Tibial artery (tissue), 4 donors: Measurements from ENCODE around the gene NCAPG2.

ENCODE experiments used
- DNase-seq, 2 donors: peaks; one replicate each; pipeline ENCODE4 v3.0.0-alpha.2; 2019
- H3K27ac ChIP-seq, 2 donors: fragments of 200-600 bp; sonication (generic) in 1 of 2; 1 replicate in 1 of 2; 2 replicates in 1 of 2; pipeline ENCODE4 v1.5.1; 2018 to 2019; ENCODE audit warnings: mild to moderate bottlenecking in 1 of 2
- H3K27me3 ChIP-seq, 2 donors: fragments of 200-600 bp; sonication (generic) in 1 of 2; one replicate each; pipeline versions ENCODE4 v1.5.1 to v1.6.0; 2016 to 2019
- H3K36me3 ChIP-seq, 3 donors: fragments of 200-600 bp; sonication (generic) in 2 of 3; one replicate each; pipeline ENCODE4 v1.5.1; 2016 to 2019; ENCODE audit warnings: mild to moderate bottlenecking in 2 of 3
- H3K4me1 ChIP-seq, 4 donors: fragments of 200-600 bp; sonication (generic) in 2 of 4; 1 replicate in 3 of 4; 2 replicates in 1 of 4; pipeline ENCODE4 v1.5.1; 2016 to 2019
- H3K4me3 ChIP-seq, 2 donors: fragments of 200-600 bp; sonication (generic) in 1 of 2; 1 replicate in 1 of 2; 2 replicates in 1 of 2; pipeline ENCODE4 v1.5.1; 2018 to 2019; ENCODE audit warnings: mild to moderate bottlenecking in 2 of 2
- H3K9me3 ChIP-seq, 3 donors: fragments of 200-600 bp; sonication (generic) in 1 of 3; one replicate each; pipeline ENCODE4 v1.5.1; 2016 to 2019
- CTCF ChIP-seq, 2 experiments: fragments of 200-600 bp in 1 of 2; fragments of 450-650 bp in 1 of 2; IDR thresholded peaks; one replicate each; pipeline ENCODE4 v1.5.1; 2017 to 2019; ENCODE audit warnings: antibody characterized with exemption in 2 of 2, mild to moderate bottlenecking in 1 of 2, moderate library complexity in 1 of 2
- intact Hi-C: fragments of 100-400 bp; cut with DNase I; formaldehyde crosslinking; loops from one replicate; pipeline ENCODE4 v1.15.0; 2023; ENCODE audit warnings: low total_unique reads

NCAPG2 gene

GRCh38 chr7:158724658-158725505, 20.3 kb upstream of the NCAPG2 start:
- Histone ChIP-seq H3K27ac (no peak overlapping the region), H3K36me3 (peaks cover 0 to 5% (median 4%) of the 10 kb centered on the region in 3 donors), H3K4me1 (no peaks in the 10 kb centered on the region), H3K27me3 (no peaks in the 10 kb centered on the region), H3K9me3 (no peaks in the 10 kb centered on the region), H3K4me3 (no peak overlapping the region)
- no peak for TF ChIP-seq CTCF (IDR thresholded peaks at IDR 0.05)
- no peak for DNase-seq
- intact Hi-C loops = no loop called here

- TF ChIP-seq CTCF (IDR thresholded peaks at IDR 0.05) = no peak
- Histone ChIP-seq H3K27me3 (no peaks in the 10 kb centered on the region), H3K36me3 (no peaks in the 10 kb centered on the region), H3K9me3 (no peaks in the 10 kb centered on the region), H3K27ac (no peak overlapping the region), H3K4me1 (no peaks in the 10 kb centered on the region), H3K4me3 (no peak overlapping the region)
- intact Hi-C loops = no loop called here
- DNase-seq = no peak
These were observed 19.2 kb upstream of the NCAPG2 start for GRCh38 chr7:158723714-158724385.

GRCh38 chr7:158723266-158723665, 18.7 kb upstream of the NCAPG2 start:
- Histone ChIP-seq H3K4me1 (no peaks in the 10 kb centered on the region), H3K27me3 (no peaks in the 10 kb centered on the region), H3K27ac (no peak overlapping the region), H3K4me3 (no peak overlapping the region), H3K36me3 (no peaks in the 10 kb centered on the region), H3K9me3 (no peaks in the 10 kb centered on the region)
- intact Hi-C loops = no loop called here
- no peak for DNase-seq
- TF ChIP-seq CTCF (IDR thresholded peaks at IDR 0.05) = no peak

- no peak for DNase-seq
- Histone ChIP-seq H3K4me1 (no peaks in the 10 kb centered on the region), H3K27me3 (no peaks in the 10 kb centered on the region), H3K36me3 (no peaks in the 10 kb centered on the region), H3K4me3 (no peak overlapping the region), H3K27ac (no peak overlapping the region), H3K9me3 (no peaks in the 10 kb centered on the region)
- TF ChIP-seq CTCF (IDR thresholded peaks at IDR 0.05) = no peak
- intact Hi-C loops = no loop called here
These were observed 18.1 kb upstream of the NCAPG2 start for GRCh38 chr7:158722574-158723237.

- no peaks in the 10 kb centered on the region for H3K9me3 ChIP-seq
- intact Hi-C loops = no loop called here
- no peaks in the 10 kb centered on the region for H3K27me3 ChIP-seq
- no peak overlapping the region for H3K27ac ChIP-seq
- no peak for TF ChIP-seq CTCF (IDR thresholded peaks at IDR 0.05)
- H3K4me3 ChIP-seq = no peak overlapping the region
- H3K36me3 ChIP-seq = no peaks in the 10 kb centered on the region
- DNase-seq = no peak
- no peaks in the 10 kb centered on the region for H3K4me1 ChIP-seq
These were observed 15.5 kb upstream of the NCAPG2 start for GRCh38 chr7:158720112-158720511.
